HG03095 (cell line): Measurements from ENCODE around the gene NADK2.

Experiments used
- ATAC-seq: cut with Tn5 transposase; IDR thresholded peaks from one replicate; pipeline ENCODE4 v1.9.1; 2021; ENCODE audit warnings: moderate library complexity; ENCODE audit not compliant: unreplicated experiment

NADK2 gene

GRCh38 chr5:36250427-36250826 lies 8.7 kb upstream of the NADK2 start:
- no peak for ATAC-seq

GRCh38 chr5:36246036-36246800 lies 4.5 kb upstream of the NADK2 start:
- ATAC-seq, result no peak

GRCh38 chr5:36244076-36244475 lies 2.4 kb upstream of the NADK2 start:
- no peak for ATAC-seq

- ATAC-seq, result no peak
Measured at GRCh38 chr5:36243653-36244052, 1.9 kb upstream of the NADK2 start.

GRCh38 chr5:36242534-36243485 lies 1.1 kb upstream of the NADK2 start:
- ATAC-seq, result no peak

GRCh38 chr5:36240779-36241630 lies 720 bp downstream of the NADK2 start:
- ATAC-seq, result peak; percentile 25

- ATAC-seq, result no peak
Measured at GRCh38 chr5:36239370-36240293, 2.1 kb downstream of the NADK2 start.

GRCh38 chr5:36238502-36239295 lies 3.0 kb downstream of the NADK2 start:
- ATAC-seq, result no peak

- no peak for ATAC-seq
Measured at GRCh38 chr5:36237751-36238150, 4.0 kb downstream of the NADK2 start.

- no peak for ATAC-seq
Measured at GRCh38 chr5:36236801-36237200, 4.9 kb downstream of the NADK2 start.

- ATAC-seq, result no peak
Measured at GRCh38 chr5:36232533-36232932, 9.2 kb downstream of the NADK2 start.

- ATAC-seq, result no peak
Measured at GRCh38 chr5:36230151-36230790, 11.5 kb downstream of the NADK2 start.

GRCh38 chr5:36228505-36228904 lies 13.2 kb downstream of the NADK2 start:
- no peak for ATAC-seq

GRCh38 chr5:36227046-36227445 lies 14.7 kb downstream of the NADK2 start:
- ATAC-seq, result no peak

- no peak for ATAC-seq
Measured at GRCh38 chr5:36222620-36223019, 19.1 kb downstream of the NADK2 start.

GRCh38 chr5:36217988-36218387 lies 23.7 kb downstream of the NADK2 start:
- ATAC-seq, result no peak

GRCh38 chr5:36217567-36217966 lies 24.2 kb downstream of the NADK2 start:
- no peak for ATAC-seq

GRCh38 chr5:36215910-36216309 lies 25.8 kb downstream of the NADK2 start:
- ATAC-seq, result no peak

GRCh38 chr5:36214436-36214835 lies 27.3 kb downstream of the NADK2 start:
- ATAC-seq, result no peak
